GM12872 (cell line): Measurements from ENCODE around the gene HOXA7.

Experiments
- TF ChIP-seq, protein P1 (sequence below): IDR thresholded peaks from 3 replicates; pipeline ENCODE4 v1.5.1; 2011; ENCODE audit warnings: low read depth, mild to moderate bottlenecking, low read length, moderate library complexity; ENCODE audit not compliant: insufficient read depth

Gene HOXA7

DNA sequence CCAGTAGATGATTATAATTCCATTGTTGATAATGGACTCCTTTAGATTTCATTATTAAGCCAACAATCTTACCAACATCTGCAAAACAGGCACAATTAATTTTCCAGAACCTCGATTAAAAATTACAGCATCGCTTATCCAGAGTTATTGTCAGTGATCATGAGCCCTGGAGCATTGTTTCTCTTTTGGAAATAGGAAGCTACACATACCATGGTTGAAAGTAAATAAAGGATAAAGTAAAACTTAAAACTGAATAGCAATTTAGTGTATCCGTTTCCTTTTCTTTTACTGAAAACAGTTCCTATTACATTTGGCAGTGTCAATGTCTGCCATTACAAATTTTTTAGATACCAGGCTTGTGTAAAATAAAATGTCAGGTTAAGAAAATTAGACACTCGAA is 44.1 kb downstream of the HOXA7 start:
- TF ChIP-seq, protein P1, sequence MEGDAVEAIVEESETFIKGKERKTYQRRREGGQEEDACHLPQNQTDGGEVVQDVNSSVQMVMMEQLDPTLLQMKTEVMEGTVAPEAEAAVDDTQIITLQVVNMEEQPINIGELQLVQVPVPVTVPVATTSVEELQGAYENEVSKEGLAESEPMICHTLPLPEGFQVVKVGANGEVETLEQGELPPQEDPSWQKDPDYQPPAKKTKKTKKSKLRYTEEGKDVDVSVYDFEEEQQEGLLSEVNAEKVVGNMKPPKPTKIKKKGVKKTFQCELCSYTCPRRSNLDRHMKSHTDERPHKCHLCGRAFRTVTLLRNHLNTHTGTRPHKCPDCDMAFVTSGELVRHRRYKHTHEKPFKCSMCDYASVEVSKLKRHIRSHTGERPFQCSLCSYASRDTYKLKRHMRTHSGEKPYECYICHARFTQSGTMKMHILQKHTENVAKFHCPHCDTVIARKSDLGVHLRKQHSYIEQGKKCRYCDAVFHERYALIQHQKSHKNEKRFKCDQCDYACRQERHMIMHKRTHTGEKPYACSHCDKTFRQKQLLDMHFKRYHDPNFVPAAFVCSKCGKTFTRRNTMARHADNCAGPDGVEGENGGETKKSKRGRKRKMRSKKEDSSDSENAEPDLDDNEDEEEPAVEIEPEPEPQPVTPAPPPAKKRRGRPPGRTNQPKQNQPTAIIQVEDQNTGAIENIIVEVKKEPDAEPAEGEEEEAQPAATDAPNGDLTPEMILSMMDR = no peak

DNA sequence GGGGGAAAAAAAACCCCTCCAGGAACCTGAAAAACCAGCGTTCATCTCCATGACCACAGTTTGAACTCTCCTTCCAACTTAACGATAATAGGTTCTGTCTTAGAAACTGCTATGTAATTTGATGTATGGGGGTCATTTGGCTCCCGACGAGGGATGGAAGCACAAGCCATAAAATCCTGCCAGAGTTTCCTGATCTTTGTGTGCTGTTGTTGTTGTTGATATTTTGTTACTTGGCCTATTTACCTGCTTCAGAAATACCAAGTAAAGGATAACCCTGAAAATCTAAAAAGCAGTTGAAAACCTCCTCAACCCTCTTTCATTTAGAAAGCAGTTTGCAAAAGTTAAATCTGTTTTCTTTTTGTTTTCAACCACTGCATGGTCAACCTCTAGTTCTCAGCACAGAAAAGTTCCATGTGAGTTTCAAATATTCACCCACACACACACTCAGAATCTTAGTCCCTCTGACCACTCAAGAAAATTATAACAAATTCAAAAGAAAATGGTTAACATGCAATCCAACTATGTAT is 44.7 kb downstream of the HOXA7 start:
- TF ChIP-seq, protein P1 = no peak

DNA sequence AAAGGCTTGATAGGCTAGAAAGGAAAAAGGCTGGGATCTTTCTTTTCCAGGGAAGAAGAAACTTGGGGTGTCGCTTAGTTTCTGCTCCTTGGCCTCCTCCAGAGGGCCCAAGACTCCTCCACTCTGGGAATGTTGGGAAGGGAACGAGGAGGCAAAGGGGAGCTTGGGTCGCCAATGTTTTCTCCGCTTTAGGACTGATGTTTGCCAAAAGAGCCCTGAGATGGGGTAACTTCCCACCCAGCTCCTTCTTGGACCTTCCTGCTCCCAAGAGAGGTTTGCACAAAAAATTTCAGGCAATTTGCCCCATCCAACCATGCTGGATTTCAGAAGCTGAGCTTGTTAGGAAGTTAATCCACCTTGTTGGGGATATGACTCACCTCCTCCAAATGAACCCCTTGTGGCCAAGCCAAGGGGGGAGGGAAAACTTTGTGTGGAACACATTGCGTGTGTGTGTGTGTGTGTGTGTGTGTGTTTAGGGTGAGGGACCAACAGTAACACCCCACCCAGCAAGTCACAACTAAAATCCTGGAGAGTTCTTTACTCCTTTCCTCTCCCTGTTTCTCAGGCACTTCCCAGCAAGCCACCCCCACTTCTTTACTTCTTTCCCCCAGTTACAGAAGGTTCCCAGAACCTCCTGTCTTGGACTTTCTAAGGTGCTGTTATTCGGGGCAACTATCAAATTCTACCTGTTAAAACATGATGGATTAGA is 45.3 kb downstream of the HOXA7 start:
- TF ChIP-seq, protein P1 = no peak

DNA sequence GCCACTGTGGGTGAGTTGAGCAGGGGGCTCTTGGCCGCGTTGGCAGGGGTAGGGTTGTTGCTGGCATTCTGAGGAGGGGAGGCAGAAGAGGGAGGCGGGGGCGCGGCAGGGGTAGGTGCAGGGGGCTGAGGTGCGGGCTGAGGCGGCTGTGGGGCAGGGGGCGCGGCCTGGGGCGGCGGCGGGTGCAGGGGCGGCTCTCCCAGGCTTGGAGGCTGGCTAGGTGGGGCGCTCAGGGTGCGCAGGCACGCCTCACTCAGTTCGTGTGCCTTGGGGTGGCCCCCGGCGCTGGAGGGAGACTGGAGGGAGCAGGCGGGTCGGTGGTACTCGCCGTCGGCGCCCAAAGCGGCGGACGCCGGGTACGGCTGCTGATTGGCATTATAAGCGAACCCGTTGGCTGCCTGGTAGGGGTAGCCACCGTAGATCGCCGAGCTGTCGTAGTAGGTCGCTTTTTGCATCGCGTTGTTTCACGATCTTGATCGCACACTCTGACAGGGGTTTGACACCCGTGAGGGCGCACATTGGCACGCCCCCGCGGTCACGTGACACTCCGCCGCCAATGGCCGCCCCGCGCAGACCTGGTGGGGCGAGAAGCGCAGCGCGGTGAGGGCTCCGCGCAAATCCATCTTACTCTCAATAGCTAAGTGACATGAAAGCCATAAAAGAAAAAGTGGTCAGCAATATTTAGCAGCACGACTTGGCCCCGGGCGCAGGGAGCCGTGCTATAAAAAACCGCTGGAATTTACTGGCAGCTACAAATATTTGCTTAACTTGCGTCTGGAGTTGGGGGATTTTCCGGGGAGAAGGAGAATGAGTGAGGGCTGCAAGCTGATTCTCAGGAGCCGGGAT is 46.1 kb downstream of the HOXA7 start:
- TF ChIP-seq, protein P1 = no peak

DNA sequence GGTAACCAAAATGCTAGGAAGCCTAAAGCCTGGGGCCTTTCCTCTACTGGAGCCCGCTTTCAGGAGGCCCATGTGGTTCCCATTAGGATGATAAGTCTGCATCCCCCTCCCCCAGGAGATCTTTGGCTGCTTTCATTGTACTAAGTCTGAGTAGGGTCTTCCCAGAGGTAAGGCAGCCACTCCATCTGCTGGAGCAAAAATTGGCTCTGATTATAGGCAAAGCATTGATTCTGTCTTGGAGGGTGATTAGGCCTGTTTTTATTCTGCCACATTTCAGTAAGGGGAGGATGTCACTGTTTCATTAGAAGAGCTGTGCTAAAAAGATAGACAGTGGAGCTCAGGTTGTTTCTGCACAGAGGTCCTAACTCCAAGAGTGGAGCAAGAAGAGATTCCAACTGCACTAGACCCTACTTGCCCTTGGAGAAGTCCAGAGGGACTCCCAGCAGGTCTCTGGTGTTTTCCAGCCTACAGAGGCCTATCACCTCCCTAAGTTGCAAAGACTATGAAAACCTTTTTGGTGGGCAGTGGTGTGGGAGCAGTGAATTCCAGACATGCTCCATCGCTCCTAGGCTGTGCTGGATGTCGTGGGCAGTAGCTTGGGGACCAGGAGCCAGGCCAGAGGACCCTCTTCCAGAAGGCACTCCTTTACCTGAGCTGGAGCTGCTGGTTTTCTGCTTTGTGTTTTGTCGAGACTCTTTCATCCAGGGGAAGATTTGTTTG is 46.8 kb downstream of the HOXA7 start:
- TF ChIP-seq, protein P1 = no peak

DNA sequence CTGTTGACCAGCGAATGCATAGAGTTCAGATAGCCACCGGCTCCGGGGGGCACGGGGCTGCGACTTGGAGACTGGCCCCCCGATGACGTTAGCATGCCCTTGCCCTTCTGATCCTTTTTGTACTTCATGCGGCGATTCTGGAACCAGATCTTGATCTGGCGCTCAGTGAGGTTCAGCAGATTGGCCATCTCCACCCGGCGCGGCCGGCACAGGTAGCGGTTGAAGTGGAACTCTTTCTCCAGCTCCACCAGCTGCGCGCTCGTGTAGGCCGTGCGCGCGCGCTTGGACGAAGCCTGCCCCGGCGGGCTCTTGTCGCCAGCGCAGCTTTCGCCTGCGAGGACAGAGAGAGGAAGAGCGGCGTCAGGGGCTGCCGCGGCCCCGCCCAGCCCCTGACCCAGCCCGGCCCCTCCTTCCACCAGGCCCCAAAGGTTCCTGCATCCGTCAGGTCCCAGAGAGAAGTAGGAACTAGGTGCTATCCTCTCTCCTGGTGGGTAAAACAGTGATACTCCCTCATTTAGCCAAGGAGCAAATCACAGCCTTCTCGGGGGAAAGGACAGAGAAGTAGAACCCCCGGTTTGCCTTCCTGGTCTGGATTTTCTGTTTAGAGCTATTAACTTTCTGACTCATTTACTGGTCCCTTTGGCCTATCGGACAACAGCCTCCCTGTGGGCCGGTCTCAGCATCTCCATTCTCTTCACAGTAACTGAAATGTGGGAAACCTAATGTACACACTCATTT is 47.9 kb downstream of the HOXA7 start:
- TF ChIP-seq, protein P1 = no peak
